Measurements from ENCODE around the gene ZNF716. TPM values are rescaled to one million over a fixed set of nuclear protein-coding genes. Genes with fewer than 3 reads are reported as not detected.

The ZNF716 gene
- total RNA-seq, 1 donor from 2014 or later, result not detected

DNA sequence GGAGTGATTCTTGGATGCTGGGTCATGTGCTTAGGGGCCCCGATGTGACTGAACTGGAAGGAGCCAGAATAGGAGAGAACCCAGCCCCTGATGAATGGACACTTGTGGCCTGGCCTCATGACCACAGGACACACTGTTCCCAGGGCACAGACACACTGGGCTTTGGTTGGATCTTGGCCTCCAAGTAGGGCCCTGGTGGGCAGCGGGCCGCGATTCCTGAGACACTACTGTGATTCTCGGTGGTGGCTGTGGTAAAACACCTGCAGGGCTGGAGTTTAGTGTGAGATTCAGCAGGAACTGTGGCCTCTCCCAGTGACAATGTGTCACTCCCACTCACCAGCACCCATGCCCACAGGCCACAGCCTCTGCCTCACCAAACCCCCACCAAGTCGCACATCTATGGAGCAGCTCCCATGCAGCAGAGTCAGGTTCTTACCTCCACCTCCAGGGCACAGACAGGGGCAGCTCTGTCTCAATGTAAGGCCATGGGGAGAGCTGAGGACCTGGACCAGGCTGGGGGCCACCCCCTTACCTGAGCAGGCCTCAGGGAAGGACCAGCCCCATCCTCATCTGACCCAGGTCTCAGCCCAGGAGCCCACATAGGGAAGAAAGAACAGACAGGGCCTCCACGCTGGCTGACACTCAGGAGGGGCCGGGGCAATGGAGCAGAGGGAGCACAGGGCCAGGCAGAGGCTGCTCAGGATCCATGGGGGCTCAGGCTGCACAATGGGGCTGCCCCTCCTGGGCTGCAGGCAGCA lies 33.2 kb upstream of the ZNF716 start:
- H3K36me3 Mint-ChIP-seq (ENCODE audit: low read depth), result no peaks in the 10 kb centered on the region
- no peaks in the 10 kb centered on the region for H3K27me3 Mint-ChIP-seq
- H3K27ac Mint-ChIP-seq, result no peak overlapping the region
- peaks cover 3% of the 10 kb centered on the region for H3K9me3 Mint-ChIP-seq
- DNase-seq, result no peak
- H3K4me1 Mint-ChIP-seq, result no peaks in the 10 kb centered on the region
- intact Hi-C loops (cut with micrococcal nuclease), result no loop called here
- no peak overlapping the region for H3K4me3 Mint-ChIP-seq

DNA sequence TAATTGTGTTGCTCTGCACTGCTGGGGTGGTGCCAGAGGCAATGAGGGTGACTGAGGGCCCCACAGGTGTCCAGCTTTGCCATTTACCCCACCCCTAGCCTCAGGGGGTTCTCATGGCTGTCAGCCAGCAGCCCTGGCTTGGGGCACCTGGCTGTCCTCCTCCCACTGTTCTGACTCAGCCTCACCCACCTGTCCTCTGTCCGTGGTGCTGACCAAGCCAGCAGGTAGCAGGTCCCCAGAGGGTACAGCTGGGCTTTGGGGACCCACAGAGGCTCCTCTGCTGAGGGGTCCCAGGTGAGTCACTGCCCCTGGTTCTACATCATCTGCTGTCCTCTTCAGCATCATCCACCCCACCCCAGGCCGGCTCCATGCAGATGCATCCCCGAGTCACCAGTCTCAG lies 32.2 kb upstream of the ZNF716 start:
- DNase-seq, result no peak
- no peaks in the 10 kb centered on the region for H3K27me3 Mint-ChIP-seq
- peaks cover 3% of the 10 kb centered on the region for H3K9me3 Mint-ChIP-seq
- no peaks in the 10 kb centered on the region for H3K4me1 Mint-ChIP-seq
- no peak overlapping the region for H3K4me3 Mint-ChIP-seq
- H3K27ac Mint-ChIP-seq, result no peak overlapping the region
- intact Hi-C loops (cut with micrococcal nuclease), result loop anchor here (1.0 kb wide), 1 partner anchor 8 kb away; no protein-coding TSS in a partner anchor
- no peaks in the 10 kb centered on the region for H3K36me3 Mint-ChIP-seq (ENCODE audit: low read depth)

DNA sequence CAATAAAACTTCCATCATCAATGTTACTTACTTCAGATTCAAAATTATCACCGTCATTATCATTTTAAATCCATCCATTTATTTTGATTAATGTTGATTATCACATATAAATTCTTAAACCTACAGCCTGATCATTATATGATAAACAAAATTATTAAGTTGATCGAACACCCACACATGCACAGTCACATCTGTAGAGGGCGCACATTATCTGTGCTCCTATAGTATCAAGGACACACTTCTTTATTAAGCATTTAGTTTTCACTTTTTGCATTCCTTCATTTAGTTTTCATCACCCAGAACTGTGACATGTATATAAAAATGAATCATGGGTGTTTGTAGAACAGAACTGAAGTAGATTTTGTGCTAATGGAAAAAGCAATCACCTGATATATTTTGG lies 26.2 kb upstream of the ZNF716 start:
- Mint-ChIP-seq H3K27me3 (no peaks in the 10 kb centered on the region), H3K4me3 (no peak overlapping the region), H3K4me1 (no peaks in the 10 kb centered on the region), H3K27ac (no peak overlapping the region), H3K9me3 (peaks cover 7% of the 10 kb centered on the region), H3K36me3 (ENCODE audit: low read depth) (no peaks in the 10 kb centered on the region)
- intact Hi-C loops (cut with micrococcal nuclease), result no loop called here
- DNase-seq, result no peak

DNA sequence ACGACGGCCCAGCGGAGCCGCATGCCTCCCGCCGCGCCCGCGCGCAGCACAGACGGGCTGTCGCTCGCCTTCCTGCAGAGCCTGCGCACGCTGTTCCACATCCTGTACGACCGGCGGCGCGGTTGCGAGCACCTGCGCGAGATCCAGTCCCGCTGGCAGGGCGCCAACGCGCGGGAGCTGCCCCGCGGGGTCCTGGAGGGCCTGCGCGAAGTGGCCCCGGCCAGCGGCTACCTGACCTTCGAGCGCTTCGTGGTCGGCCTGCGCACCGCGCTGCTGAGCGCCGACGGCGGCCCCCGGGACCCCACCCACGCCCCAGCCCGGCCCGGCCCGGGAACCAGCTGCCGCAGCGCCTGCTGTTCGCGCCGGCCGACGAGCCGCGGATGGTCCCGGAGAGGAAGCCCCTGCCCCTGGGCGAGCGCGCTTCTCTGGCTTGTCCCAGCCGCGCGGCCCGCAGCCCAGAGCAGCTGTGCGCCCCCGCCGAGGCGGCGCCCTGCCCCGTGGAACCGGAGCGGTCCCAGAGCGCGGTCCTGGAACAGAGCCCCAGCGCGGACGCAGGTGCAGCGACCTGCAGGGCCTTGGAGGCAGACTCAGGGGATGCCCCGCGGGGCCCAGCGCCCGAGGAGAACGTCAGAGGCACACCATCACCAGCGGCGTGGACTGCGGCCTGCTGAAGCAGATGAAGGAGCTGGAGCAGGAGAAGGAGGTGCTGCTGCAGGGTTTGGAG lies 25.3 kb upstream of the ZNF716 start:
- peaks cover 11% of the 10 kb centered on the region for H3K9me3 Mint-ChIP-seq
- H3K4me3 Mint-ChIP-seq, result no peak overlapping the region
- H3K4me1 Mint-ChIP-seq, result no peaks in the 10 kb centered on the region
- H3K27me3 Mint-ChIP-seq, result no peaks in the 10 kb centered on the region
- no peak for DNase-seq
- H3K36me3 Mint-ChIP-seq (ENCODE audit: low read depth), result no peaks in the 10 kb centered on the region
- no peak overlapping the region for H3K27ac Mint-ChIP-seq
- intact Hi-C loops (cut with micrococcal nuclease), result no loop called here

DNA sequence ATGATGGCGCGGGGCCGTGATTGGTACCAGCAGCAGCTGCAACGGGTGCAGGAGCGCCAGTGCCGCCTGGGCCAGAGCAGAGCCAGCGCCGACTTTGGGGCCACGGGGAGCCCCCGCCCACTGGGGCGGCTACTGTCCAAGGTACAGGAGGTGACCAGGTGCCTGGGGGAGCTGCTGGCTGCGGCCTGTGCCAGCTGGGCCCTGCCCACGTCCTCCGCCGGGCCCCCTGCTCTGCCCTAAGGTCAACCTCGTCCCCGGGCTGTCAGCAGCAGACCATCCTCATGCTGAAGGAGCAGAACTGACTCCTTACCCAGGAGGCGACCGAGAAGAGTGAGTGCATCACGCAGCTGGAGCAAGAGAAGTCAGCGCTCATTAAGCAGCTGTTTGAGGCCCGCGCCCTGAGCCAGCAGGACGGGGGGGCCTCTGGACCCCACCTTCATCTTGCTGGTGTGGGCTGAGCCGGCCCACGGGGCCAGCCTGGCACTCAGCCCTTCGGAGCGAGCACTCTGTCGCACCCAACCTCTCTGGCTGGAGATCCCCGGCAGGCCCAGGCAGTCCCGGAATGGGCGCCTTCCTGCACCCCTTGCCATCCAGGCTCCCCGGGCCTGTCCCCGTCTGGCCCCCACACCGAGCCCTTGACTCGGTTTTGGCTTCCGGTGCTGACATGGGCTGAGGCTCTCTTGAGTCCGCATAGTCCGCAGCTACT lies 24.6 kb upstream of the ZNF716 start:
- H3K27me3 Mint-ChIP-seq, result no peaks in the 10 kb centered on the region
- H3K36me3 Mint-ChIP-seq (ENCODE audit: low read depth), result no peaks in the 10 kb centered on the region
- no peaks in the 10 kb centered on the region for H3K4me1 Mint-ChIP-seq
- DNase-seq, result no peak
- no peak overlapping the region for H3K27ac Mint-ChIP-seq
- no peak overlapping the region for H3K4me3 Mint-ChIP-seq
- intact Hi-C loops (cut with micrococcal nuclease), result no loop called here
- H3K9me3 Mint-ChIP-seq, result peaks cover 12% of the 10 kb centered on the region

DNA sequence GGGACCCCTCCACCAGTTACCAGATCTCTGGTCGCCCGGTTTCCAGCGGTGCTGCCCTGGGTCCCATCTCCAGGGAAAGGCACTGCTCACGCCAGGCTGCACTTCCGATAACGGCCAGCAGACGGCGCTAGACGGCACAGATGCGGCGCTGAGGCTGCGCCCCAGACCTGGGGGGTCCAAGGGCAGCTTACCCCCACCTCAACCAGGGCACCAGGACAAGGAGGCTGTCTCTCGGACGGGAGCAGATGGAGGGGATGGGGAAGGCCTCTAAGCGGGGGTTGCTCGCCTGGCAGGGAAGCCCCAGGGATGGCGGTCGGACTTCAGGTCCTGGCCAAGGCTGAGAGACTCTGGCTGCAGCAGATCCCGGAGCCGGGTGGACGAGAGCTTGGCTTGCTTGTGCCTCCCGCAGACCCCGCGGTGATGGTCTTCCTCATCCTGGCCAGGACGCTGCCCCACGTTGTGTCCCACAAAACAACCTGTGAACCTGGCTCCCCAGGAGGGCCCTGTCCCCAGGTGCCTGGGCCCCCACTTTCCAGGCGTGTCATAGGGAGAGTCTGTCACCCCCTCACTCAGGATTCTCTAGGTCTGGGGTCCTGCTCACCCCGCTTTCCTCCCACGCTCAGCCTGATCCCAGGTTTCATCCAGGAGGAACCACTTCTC lies 23.9 kb upstream of the ZNF716 start:
- Mint-ChIP-seq H3K4me3 (no peak overlapping the region), H3K4me1 (no peaks in the 10 kb centered on the region), H3K9me3 (peaks cover 12% of the 10 kb centered on the region), H3K36me3 (ENCODE audit: low read depth) (no peaks in the 10 kb centered on the region), H3K27me3 (no peaks in the 10 kb centered on the region), H3K27ac (no peak overlapping the region)
- DNase-seq, result no peak
- intact Hi-C loops (cut with micrococcal nuclease), result no loop called here

DNA sequence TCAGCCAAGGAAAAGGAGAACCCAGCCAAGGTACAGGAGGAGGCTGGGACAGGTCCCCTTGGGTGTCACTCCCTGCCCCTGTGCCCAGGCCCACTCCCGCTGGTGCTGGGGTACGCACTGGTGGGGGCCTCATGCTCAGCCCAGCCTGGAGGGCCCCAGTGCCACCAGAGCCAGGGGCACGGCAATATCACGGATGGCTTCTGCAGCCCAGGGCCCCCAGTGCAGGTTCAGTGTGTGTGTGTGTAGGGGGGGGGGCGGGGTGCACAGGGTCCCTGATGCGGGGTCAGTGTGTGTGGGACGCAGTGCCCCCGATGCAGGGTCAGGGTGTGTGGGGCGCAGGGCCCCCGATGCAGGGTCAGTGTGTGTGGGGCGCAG lies 23.4 kb upstream of the ZNF716 start:
- Mint-ChIP-seq H3K27me3 (no peaks in the 10 kb centered on the region), H3K4me3 (no peak overlapping the region), H3K9me3 (peaks cover 9% of the 10 kb centered on the region), H3K27ac (no peak overlapping the region), H3K36me3 (ENCODE audit: low read depth) (no peaks in the 10 kb centered on the region), H3K4me1 (no peaks in the 10 kb centered on the region)
- intact Hi-C loops (cut with micrococcal nuclease), result no loop called here
- DNase-seq, result no peak

DNA sequence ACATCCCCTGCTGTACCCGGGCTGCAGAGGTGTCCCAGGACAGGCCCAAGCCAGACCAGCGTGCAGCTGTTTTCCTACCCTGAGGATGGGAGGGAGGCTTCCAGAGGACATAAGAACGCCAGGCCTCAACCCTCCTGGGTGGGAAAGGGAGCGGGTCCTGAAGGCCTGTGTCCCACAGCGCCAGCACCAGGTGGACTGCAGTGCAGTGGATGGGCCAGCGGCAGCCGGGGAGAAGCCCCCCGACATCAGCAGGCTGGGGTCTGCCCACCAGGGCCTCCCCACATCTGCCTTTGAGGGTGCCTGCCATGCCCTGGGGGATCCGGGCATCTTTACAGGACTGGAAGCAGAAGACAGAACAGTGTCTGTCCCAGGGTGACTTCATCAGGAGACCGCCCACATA lies 22.8 kb upstream of the ZNF716 start:
- no peak for DNase-seq
- Mint-ChIP-seq H3K27me3 (no peaks in the 10 kb centered on the region), H3K9me3 (peaks cover 9% of the 10 kb centered on the region), H3K4me1 (no peaks in the 10 kb centered on the region), H3K4me3 (no peak overlapping the region), H3K36me3 (ENCODE audit: low read depth) (no peaks in the 10 kb centered on the region), H3K27ac (no peak overlapping the region)
- intact Hi-C loops (cut with micrococcal nuclease), result no loop called here

DNA sequence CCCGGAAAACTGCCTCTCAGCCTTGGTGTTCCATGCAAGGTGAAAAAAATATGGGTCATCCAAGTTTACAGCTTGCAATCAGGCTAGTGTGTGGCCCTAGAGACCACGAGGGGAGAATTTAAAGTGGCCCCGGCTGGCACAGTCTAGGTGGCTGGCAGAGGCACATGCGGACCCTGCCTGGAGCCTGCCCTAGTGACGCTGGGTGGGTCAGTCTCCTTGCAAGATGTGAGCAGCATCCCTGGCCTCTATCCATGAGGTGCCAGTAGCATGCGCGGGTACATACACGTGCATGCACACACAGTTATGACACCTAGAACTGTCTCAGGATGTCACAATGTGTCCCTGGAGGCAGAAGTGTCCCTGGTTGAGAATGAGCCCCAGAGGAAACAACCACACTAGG lies 22.4 kb upstream of the ZNF716 start:
- no peak overlapping the region for H3K4me3 Mint-ChIP-seq
- H3K27ac Mint-ChIP-seq, result no peak overlapping the region
- intact Hi-C loops (cut with micrococcal nuclease), result no loop called here
- no peaks in the 10 kb centered on the region for H3K36me3 Mint-ChIP-seq (ENCODE audit: low read depth)
- DNase-seq, result peak; percentile 21
- H3K4me1 Mint-ChIP-seq, result no peaks in the 10 kb centered on the region
- peaks cover 9% of the 10 kb centered on the region for H3K9me3 Mint-ChIP-seq
- H3K27me3 Mint-ChIP-seq, result no peaks in the 10 kb centered on the region

DNA sequence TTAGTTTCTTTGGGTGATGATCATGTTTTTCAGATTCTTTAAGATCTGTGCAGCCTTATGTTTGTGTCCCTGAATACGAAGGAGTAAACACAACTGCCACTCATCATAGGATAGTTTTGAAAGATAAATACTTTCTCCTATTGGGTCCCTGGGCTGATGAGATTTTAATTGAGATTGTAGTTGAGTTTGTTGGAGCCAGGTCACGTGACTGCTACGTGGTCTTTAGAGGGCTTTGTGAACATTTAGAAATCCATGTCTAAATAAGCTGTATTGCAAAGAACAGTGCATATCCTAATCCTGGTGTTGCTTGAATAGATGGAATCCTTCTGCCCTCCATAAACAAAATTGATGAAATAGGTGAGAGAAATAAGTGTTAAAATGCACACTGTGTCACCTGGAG lies 17.4 kb upstream of the ZNF716 start:
- H3K27me3 Mint-ChIP-seq, result no peaks in the 10 kb centered on the region
- H3K9me3 Mint-ChIP-seq, result peaks cover 9% of the 10 kb centered on the region
- peak; percentile 2 for DNase-seq
- H3K4me3 Mint-ChIP-seq, result no peak overlapping the region
- H3K4me1 Mint-ChIP-seq, result no peaks in the 10 kb centered on the region
- intact Hi-C loops (cut with micrococcal nuclease), result no loop called here
- H3K36me3 Mint-ChIP-seq (ENCODE audit: low read depth), result no peaks in the 10 kb centered on the region
- H3K27ac Mint-ChIP-seq, result no peak overlapping the region

DNA sequence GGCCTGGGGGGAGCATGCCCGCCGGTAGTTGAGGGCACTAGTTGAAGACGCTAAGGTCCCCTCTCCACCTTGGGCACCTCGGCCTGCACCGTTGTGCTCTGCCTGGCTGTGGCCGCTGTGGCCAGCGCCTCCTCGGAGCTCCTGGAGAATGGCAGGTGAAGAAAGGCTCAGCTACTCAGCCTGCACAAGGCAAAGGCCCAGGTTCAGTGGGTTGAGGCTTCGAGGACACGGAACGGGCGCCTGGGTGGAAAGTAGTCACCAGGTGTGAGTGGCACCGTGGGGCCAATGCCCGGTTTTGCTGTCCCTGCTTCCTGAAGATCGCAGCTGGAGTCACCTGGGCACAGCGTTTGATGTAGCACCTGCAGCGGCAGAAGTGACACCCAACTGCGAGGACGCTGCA lies 12.4 kb upstream of the ZNF716 start:
- Mint-ChIP-seq H3K9me3 (peaks cover 13% of the 10 kb centered on the region), H3K36me3 (ENCODE audit: low read depth) (no peaks in the 10 kb centered on the region), H3K4me3 (no peak overlapping the region), H3K27ac (no peak overlapping the region), H3K4me1 (no peaks in the 10 kb centered on the region), H3K27me3 (no peaks in the 10 kb centered on the region)
- peak; percentile 12 for DNase-seq
- intact Hi-C loops (cut with micrococcal nuclease), result no loop called here

DNA sequence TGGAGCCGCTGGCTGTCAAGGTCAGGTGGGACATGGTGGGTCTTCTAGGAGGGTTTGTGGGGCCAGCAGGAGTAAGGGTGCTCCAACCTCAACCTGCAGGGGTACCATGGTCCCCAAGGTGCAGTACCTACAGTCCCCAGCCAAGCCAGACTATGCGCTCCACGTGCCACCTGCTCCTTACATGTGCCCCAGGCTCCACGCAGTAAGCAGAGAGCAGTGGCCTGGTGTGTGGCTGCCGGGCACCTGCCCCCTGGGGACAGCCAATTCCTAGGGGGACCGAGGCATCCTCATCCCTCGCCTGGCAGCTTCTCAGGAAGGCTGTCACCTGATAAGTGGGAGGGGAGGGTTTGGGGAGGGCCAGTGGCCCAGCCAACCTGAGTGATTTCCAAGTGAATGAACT lies 11.7 kb upstream of the ZNF716 start:
- intact Hi-C loops (cut with micrococcal nuclease), result no loop called here
- Mint-ChIP-seq H3K9me3 (peaks cover 16% of the 10 kb centered on the region), H3K27me3 (no peaks in the 10 kb centered on the region), H3K4me3 (no peak overlapping the region), H3K4me1 (no peaks in the 10 kb centered on the region), H3K36me3 (ENCODE audit: low read depth) (no peaks in the 10 kb centered on the region), H3K27ac (no peak overlapping the region)
- peak; percentile 10 for DNase-seq

DNA sequence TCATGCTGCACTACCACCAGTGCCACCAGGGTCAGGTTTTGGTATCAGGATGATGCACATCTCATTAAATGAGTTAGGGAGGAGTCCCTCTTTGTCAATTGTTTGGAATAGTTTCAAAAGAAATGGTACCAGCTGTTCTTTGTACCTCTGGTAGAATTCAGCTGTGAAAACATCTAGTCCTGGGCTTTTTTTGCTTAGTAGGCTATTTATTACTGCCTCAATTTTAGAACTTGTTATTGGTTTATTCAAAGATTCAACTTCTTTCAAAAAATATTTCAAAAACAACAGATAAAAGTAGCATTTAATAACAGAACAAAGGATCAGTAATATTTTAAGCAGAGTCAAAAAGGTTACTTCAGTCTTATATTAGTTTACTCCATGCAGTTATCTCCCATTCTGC lies 6.4 kb upstream of the ZNF716 start:
- no peaks in the 10 kb centered on the region for H3K36me3 Mint-ChIP-seq (ENCODE audit: low read depth)
- DNase-seq, result no peak
- intact Hi-C loops (cut with micrococcal nuclease), result no loop called here
- H3K4me1 Mint-ChIP-seq, result no peaks in the 10 kb centered on the region
- no peak overlapping the region for H3K4me3 Mint-ChIP-seq
- no peaks in the 10 kb centered on the region for H3K27me3 Mint-ChIP-seq
- H3K27ac Mint-ChIP-seq, result no peak overlapping the region
- H3K9me3 Mint-ChIP-seq, result peaks cover 27% of the 10 kb centered on the region

All from activated CD4-positive, alpha-beta T cell treated with anti-CD3 and anti-CD28 coated beads, Interleukin-2, amount 10 ng/mL, durations not matched to agents 24 days and 14 days (primary cell).